Lung (tissue), 12 donors: ENCODE results near the gene FOXRED2. TPM values are rescaled to one million over a fixed set of nuclear protein-coding genes. Genes with fewer than 3 reads are reported as not detected.
"Not testable (repeated sequence)": the region's sequence is repeated elsewhere in the genome, so short reads cannot be mapped to it uniquely, and the experiment has no call there.

ENCODE experiments used
- ATAC-seq: fragments of 200-7000 bp; cut with Tn5 transposase; one replicate; pipeline ENCODE4 v1.9.1; 2020; ENCODE audit warnings: moderate number of reproducible peaks; ENCODE audit not compliant: insufficient read depth, low FRiP score
- DNase-seq, 3 donors: peaks; one replicate each; pipeline ENCODE4 v3.0.0-alpha.2; 2013 to 2017
- H3K27ac ChIP-seq, 2 donors: one replicate each; pipeline ENCODE4 v1.5.1; 2013; ENCODE audit warnings: mild to moderate bottlenecking in 2 of 2, moderate library complexity in 2 of 2, control low read depth in 1 of 2, inconsistent platforms in 1 of 2, low read depth in 1 of 2, low read length in 1 of 2
- H3K27me3 ChIP-seq, 3 donors: one replicate each; pipeline ENCODE4 v1.5.1; 2013; ENCODE audit warnings: low read length in 2 of 3; ENCODE audit not compliant: control insufficient read depth in 3 of 3, insufficient read depth in 3 of 3
- H3K36me3 ChIP-seq, 4 donors: one replicate each; pipeline ENCODE4 v1.5.1; 2013; ENCODE audit warnings: low read length in 4 of 4, mild to moderate bottlenecking in 1 of 4, moderate library complexity in 1 of 4; ENCODE audit not compliant: control insufficient read depth in 4 of 4, insufficient read depth in 4 of 4
- H3K4me1 ChIP-seq, 5 donors: one replicate each; pipeline ENCODE4 v1.5.1; 2013; ENCODE audit warnings: low read length in 5 of 5, mild to moderate bottlenecking in 2 of 5, moderate library complexity in 1 of 5; ENCODE audit not compliant: control insufficient read depth in 5 of 5, insufficient read depth in 5 of 5
- H3K4me3 ChIP-seq: one replicate; pipeline ENCODE4 v1.5.1; 2013; ENCODE audit warnings: mild to moderate bottlenecking, control low read depth, moderate library complexity
- H3K9ac ChIP-seq, 2 donors: one replicate each; pipeline ENCODE4 v1.5.1; 2013; ENCODE audit warnings: low read length in 2 of 2, control low read depth in 1 of 2; ENCODE audit not compliant: insufficient read depth in 1 of 2
- H3K9me3 ChIP-seq, 4 donors: one replicate each; pipeline ENCODE4 v1.5.1; 2013; ENCODE audit warnings: low read length in 3 of 4, mild to moderate bottlenecking in 1 of 4, moderate library complexity in 1 of 4; ENCODE audit not compliant: control insufficient read depth in 4 of 4, insufficient read depth in 3 of 4
- CTCF ChIP-seq: IDR thresholded peaks from 2 replicates; pipeline ENCODE4 v1.5.1; 2012; ENCODE audit warnings: mild to moderate bottlenecking; ENCODE audit errors: control extremely low read depth, extremely low read depth
- WGBS, 2 donors: extraction: QIAGEN DNeasy Blood & Tissue Kit; methylation state at CpG; one replicate each; pipeline ENCODE4 v1.1.7; 2013; 5-methylcytosine and 5-hydroxymethylcytosine counted together
- polyA plus RNA-seq, 2 donors: library from polyadenylated mRNA; stranded (reverse); fragments of 200-250 nt; gene quantifications; one replicate each; pipeline ENCODE4 v1.2.1, GENCODE V29; 2013
- total RNA-seq, 2 donors: library from RNA; depleted of rRNA in 1 of 2; stranded (reverse); fragments of >200 nt in 1 of 2; gene quantifications; one replicate each; pipeline ENCODE4 v1.2.1, GENCODE V29; 2014 to 2021
- donor health status: control.
- donor health status: control.
- donor health status: Bipolar disorder and iron deficiency.
- donor health status: healthy.
- donor health status: DM: yes; HTN: yes; CAD: no.

Gene FOXRED2
- total and polyA plus RNA-seq, 4 donors: 3.9 to 18.0 (median 7.8) TPM

- DNase-seq (no peak), ATAC-seq (no peak)
- H3K4me3 ChIP-seq: no peak overlapping the region
- no peaks in the 10 kb centered on the region for H3K27me3 ChIP-seq
- H3K36me3 ChIP-seq: no peaks in the 10 kb centered on the region
- H3K9me3 ChIP-seq: no peaks in the 10 kb centered on the region
- TF ChIP-seq CTCF: no peak
- H3K4me1 ChIP-seq: peaks cover 5 to 28% (median 27%) of the 10 kb centered on the region in 5 donors
- 92 to 94% methylated on average over 16 of the region's 16 CpGs for WGBS, 2 donors
- H3K27ac ChIP-seq: peak overlapping the region in 1 of 2 donors; percentile 84
- H3K9ac ChIP-seq: no peak overlapping the region
Observed at GRCh38 chr22:36453855-36454378, 52.9 kb downstream of the FOXRED2 start.

GRCh38 chr22:36452978-36453607 is 53.7 kb downstream of the FOXRED2 start:
- not testable (repeated sequence) for H3K27me3 ChIP-seq, ATAC-seq, DNase-seq, H3K36me3 ChIP-seq, H3K9me3 ChIP-seq, H3K9ac ChIP-seq, H3K4me3 ChIP-seq
- 66 to 78% methylated on average over 5 of the region's 5 CpGs for WGBS, 2 donors
- Histone ChIP-seq H3K27ac (peak overlapping the region in 1 of 2 donors; percentile 91), H3K4me1 (peaks cover 5 to 28% (median 24%) of the 10 kb centered on the region in 5 donors)

GRCh38 chr22:36452250-36452977 is 54.4 kb downstream of the FOXRED2 start:
- no peak for DNase-seq
- Histone ChIP-seq H3K27ac (peak overlapping the region; percentile 25 to 91), H3K27me3 (no peaks in the 10 kb centered on the region), H3K4me1 (peaks cover 5 to 26% (median 18%) of the 10 kb centered on the region in 5 donors), H3K9ac (no peak overlapping the region), H3K36me3 (no peaks in the 10 kb centered on the region), H3K4me3 (no peak overlapping the region), H3K9me3 (no peaks in the 10 kb centered on the region)
- no peak for TF ChIP-seq CTCF
- no peak for ATAC-seq
- WGBS, 2 donors: 56 to 67% methylated on average over 9 of the region's 9 CpGs

GRCh38 chr22:36450923-36451322 is 55.9 kb downstream of the FOXRED2 start:
- ATAC-seq, H3K4me3 ChIP-seq, H3K9me3 ChIP-seq, H3K27me3 ChIP-seq, H3K9ac ChIP-seq, H3K36me3 ChIP-seq, DNase-seq: not testable (repeated sequence)
- Histone ChIP-seq H3K4me1 (peaks cover 5 to 26% (median 18%) of the 10 kb centered on the region in 5 donors), H3K27ac (peak overlapping the region; percentile 66 to 74)
- WGBS, 2 donors: 91 to 99% methylated on average over 7 of the region's 7 CpGs
